Endothelial cell of umbilical vein (primary cell): ENCODE data around the gene SPEN. TPM values are rescaled to one million over a fixed set of nuclear protein-coding genes. Genes with fewer than 3 reads are reported as not detected.

Experiments
- BruUV-seq: library from RNA; stranded (reverse); fragments of 400-500 nt; replicated peaks from 2 replicates; lab custom pipeline; 2021; lab: Mats Ljungman, UMichigan
- CTCF ChIA-PET: fragments of 300-600, 350-600 bp; sonication (Branson Sonifier 250); formaldehyde crosslinking; loops from one replicate; lab custom pipeline; 2021; ENCODE audit warnings: antibody characterized with exemption, inconsistent platforms; lab: Charles Lee
- POLR2A ChIA-PET: fragments of 300-600, 350-600 bp; sonication (Branson Sonifier 250); formaldehyde crosslinking; loops from one replicate; lab custom pipeline; 2021; ENCODE audit warnings: antibody characterized with exemption, inconsistent platforms; lab: Charles Lee
- DNase-seq: peaks from one replicate; pipeline ENCODE4 v3.0.0-alpha.2; 2011; ENCODE audit warnings: low read depth, low spot score
- FAIRE-seq: peaks from 2 replicates; lab custom pipeline; 2011; peaks lifted over from hg19 to GRCh38; lab: Jason Lieb, UNC
- H2AFZ ChIP-seq: 2 replicates; pipeline ENCODE4 v1.6.0; 2012; ENCODE audit warnings: low read depth, low read length, control low read depth, inconsistent platforms
- H3K27ac ChIP-seq: 2 replicates; pipeline ENCODE4 v1.5.1; 2011; ENCODE audit warnings: low read depth, mild to moderate bottlenecking, control low read depth, low read length, moderate library complexity; ENCODE audit not compliant: insufficient read depth
- H3K27me3 ChIP-seq, 2 experiments: 2 replicates each; pipeline versions ENCODE4 v1.6.0 to v1.6.1; 2011; ENCODE audit warnings: low read length in 2 of 2, mixed read lengths in 1 of 2; ENCODE audit not compliant: control insufficient read depth in 2 of 2, insufficient read depth in 2 of 2
- H3K36me3 ChIP-seq, 2 experiments: 2 replicates in 1 of 2; 3 replicates in 1 of 2; pipeline ENCODE4 v1.5.1; 2011; ENCODE audit warnings: low read length in 2 of 2, mild to moderate bottlenecking in 1 of 2, moderate library complexity in 1 of 2; ENCODE audit not compliant: control insufficient read depth in 2 of 2, insufficient read depth in 2 of 2; ENCODE audit errors: extremely low read depth in 1 of 2
- H3K4me1 ChIP-seq: 3 replicates; pipeline ENCODE4 v1.5.1; 2011; ENCODE audit warnings: mild to moderate bottlenecking, low read length; ENCODE audit not compliant: control insufficient read depth, insufficient read depth; ENCODE audit errors: extremely low read depth
- H3K4me2 ChIP-seq: 2 replicates; pipeline ENCODE4 v1.6.1; 2011; ENCODE audit warnings: low read length, control low read depth, mixed read lengths; ENCODE audit not compliant: insufficient read depth
- H3K4me3 ChIP-seq, 3 experiments: fragments of 200-600 bp in 1 of 3; sonication (generic), shearing (Covaris generic) in 1 of 3; replicated peaks in 1 of 3; 2 replicates each; pipeline ENCODE4 v1.5.1; 2011 to 2016; ENCODE audit warnings: control low read depth in 3 of 3, low read length in 3 of 3, mild to moderate bottlenecking in 2 of 3, inconsistent platforms in 1 of 3, low read depth in 1 of 3, moderate library complexity in 1 of 3; ENCODE audit not compliant: insufficient read depth in 1 of 3
- H3K79me2 ChIP-seq: 2 replicates; pipeline ENCODE4 v1.6.0; 2012; ENCODE audit warnings: low read length, inconsistent platforms; ENCODE audit not compliant: control insufficient read depth, insufficient read depth
- H3K9ac ChIP-seq: replicated peaks from 2 replicates; pipeline ENCODE3; 2011; ENCODE audit warnings: low read length, control low read depth; ENCODE audit not compliant: insufficient read depth; ENCODE audit errors: extremely low read depth
- H3K9me1 ChIP-seq: replicated peaks from 3 replicates; pipeline ENCODE4 v1.6.0; 2011; ENCODE audit warnings: mild to moderate bottlenecking, low read length; ENCODE audit not compliant: control insufficient read depth, insufficient read depth; ENCODE audit errors: extremely low read depth
- H3K9me3 ChIP-seq: replicated peaks from 2 replicates; pipeline ENCODE4 v1.5.1; 2012; ENCODE audit warnings: low read length, inconsistent platforms; ENCODE audit not compliant: control insufficient read depth, insufficient read depth
- H4K20me1 ChIP-seq: replicated peaks from 2 replicates; pipeline ENCODE3; 2011; ENCODE audit warnings: mild to moderate bottlenecking, low read length; ENCODE audit not compliant: control insufficient read depth, insufficient read depth; ENCODE audit errors: extremely low read depth
- CTCF ChIP-seq, 2 donors: IDR thresholded peaks; 1 replicate in 1 of 2; 2 replicates in 1 of 2; pipeline ENCODE4 v1.5.1; 2011; ENCODE audit warnings: low read length in 2 of 2, mild to moderate bottlenecking in 2 of 2, moderate library complexity in 2 of 2, control low read depth in 1 of 2, inconsistent platforms in 1 of 2, low read depth in 1 of 2; ENCODE audit not compliant: insufficient read depth in 1 of 2; ENCODE audit errors: extremely low read depth in 1 of 2
- EZH2 ChIP-seq: IDR thresholded peaks from 2 replicates; pipeline ENCODE4 v1.6.1; 2012; ENCODE audit warnings: borderline replicate concordance, low read depth, mild to moderate bottlenecking, moderate library complexity, low read length, inconsistent platforms; ENCODE audit not compliant: severe bottlenecking
- FOS ChIP-seq: IDR thresholded peaks from 2 replicates; pipeline ENCODE4 v1.6.1; 2011; ENCODE audit warnings: mild to moderate bottlenecking, low read length, moderate library complexity, borderline replicate concordance; ENCODE audit not compliant: insufficient read depth
- GATA2 ChIP-seq: IDR thresholded peaks from 2 replicates; pipeline ENCODE4 v1.7.0; 2011; ENCODE audit warnings: low read depth, mild to moderate bottlenecking, moderate library complexity, mixed read lengths, low read length; ENCODE audit not compliant: insufficient read length, insufficient read depth
- JUN ChIP-seq: IDR thresholded peaks from 2 replicates; pipeline ENCODE4 v1.6.1; 2011; ENCODE audit warnings: borderline replicate concordance, low read depth; ENCODE audit not compliant: insufficient read length, insufficient read depth
- MAX ChIP-seq: IDR thresholded peaks from 2 replicates; pipeline ENCODE4 v1.6.1; 2011; ENCODE audit not compliant: insufficient read depth, insufficient read length
- MYC ChIP-seq: IDR thresholded peaks from one replicate; pipeline ENCODE4 v1.6.1; 2011; ENCODE audit warnings: mild to moderate bottlenecking, low read depth, low read length
- POLR2A ChIP-seq: IDR thresholded peaks from 2 replicates; pipeline ENCODE4 v1.6.1; 2012; ENCODE audit warnings: low read depth, mild to moderate bottlenecking, control low read depth, low read length
- POLR2AphosphoS5 ChIP-seq: IDR thresholded peaks from 2 replicates; pipeline ENCODE4 v1.6.1; 2012; ENCODE audit warnings: low read depth, mild to moderate bottlenecking, control low read depth, low read length, moderate library complexity; ENCODE audit not compliant: insufficient read depth
- dilution Hi-C: fragments of 300-500 bp; cut with MboI; formaldehyde crosslinking; loops from one replicate; pipeline ENCODE4 v1.15.0; 2019; ENCODE audit warnings: low sequenced_read_pairs; ENCODE audit not compliant: extremely low pct_ligation_motif_present
- intact Hi-C: fragments of 100-400 bp; cut with micrococcal nuclease; formaldehyde crosslinking; loops from one replicate; pipeline ENCODE4 v1.10.0; 2022
- polyA plus RNA-seq, 4 experiments: library from polyadenylated mRNA; depleted of rRNA in 3 of 4; stranded (reverse) in 3 of 4; unstranded in 1 of 4; fragments of >200 nt; gene quantifications; 2 replicates each; pipeline versions ENCODE4 v1.2.1 to v1.2.3, GENCODE V29; 2011 to 2012; ENCODE audit warnings: missing spikeins in 1 of 4
- total RNA-seq: library from RNA; stranded (reverse); gene quantifications from 2 replicates; pipeline ENCODE4 v1.2.3, GENCODE V29; 2021

The SPEN gene
- total and polyA plus RNA-seq, 2 donors (not counting 3 experiments of a cell fraction or from before 2014, with no cell fraction given): 9.3 to 44.4 TPM

GRCh38 chr1:15945832-15946448, 98.4 kb downstream of the SPEN start:
- Histone ChIP-seq H3K36me3 (peaks cover 21 to 56% of the 10 kb centered on the region in 2 experiments), H3K27ac (no peak overlapping the region), H2AFZ (no peak overlapping the region), H3K9ac (no peak overlapping the region), H3K4me3 (no peak overlapping the region), H3K27me3 (no peaks in the 10 kb centered on the region), H3K4me2 (no peak overlapping the region), H3K9me1 (no peaks in the 10 kb centered on the region), H3K4me1 (peaks cover 24% of the 10 kb centered on the region), H4K20me1 (no peaks in the 10 kb centered on the region), H3K9me3 (no peaks in the 10 kb centered on the region), H3K79me2 (peaks cover 13% of the 10 kb centered on the region)
- no TSS peak for BruUV-seq
- DNase-seq (no peak), FAIRE-seq (no peak)
- TF ChIP-seq POLR2A: no peak
- no peak for TF ChIP-seq CTCF (IDR thresholded peaks at IDR 0.05; ENCODE audit: extremely low read depth in 1 of 2, insufficient read depth in 1 of 2, low read depth in 1 of 2, low read length in 2 of 2)
- no peak for TF ChIP-seq JUN
- no peak for TF ChIP-seq FOS
- TF ChIP-seq GATA2: no peak
- no peak for TF ChIP-seq MYC
- no peak for TF ChIP-seq MAX
- no peak for TF ChIP-seq POLR2AphosphoS5
- no peak for TF ChIP-seq EZH2
- intact Hi-C loops: no loop called here
- dilution Hi-C loops: no loop called here
- ChIA-PET POLR2A (no interaction called here), CTCF (interaction anchor here (1.9 kb wide), 1 partner anchor 12 kb away, joined by 6 read pairs; no protein-coding TSS in a partner anchor)
